ENCODE data around the gene MYRF. TPM values are rescaled to one million over a fixed set of nuclear protein-coding genes. Genes with fewer than 3 reads are reported as not detected.
A peak's percentile ranks its signal among the peaks of the same experiment; 100 is the strongest.

The MYRF gene
- total RNA-seq, 1 experiment from 2014 or later: 91.4 TPM

DNA sequence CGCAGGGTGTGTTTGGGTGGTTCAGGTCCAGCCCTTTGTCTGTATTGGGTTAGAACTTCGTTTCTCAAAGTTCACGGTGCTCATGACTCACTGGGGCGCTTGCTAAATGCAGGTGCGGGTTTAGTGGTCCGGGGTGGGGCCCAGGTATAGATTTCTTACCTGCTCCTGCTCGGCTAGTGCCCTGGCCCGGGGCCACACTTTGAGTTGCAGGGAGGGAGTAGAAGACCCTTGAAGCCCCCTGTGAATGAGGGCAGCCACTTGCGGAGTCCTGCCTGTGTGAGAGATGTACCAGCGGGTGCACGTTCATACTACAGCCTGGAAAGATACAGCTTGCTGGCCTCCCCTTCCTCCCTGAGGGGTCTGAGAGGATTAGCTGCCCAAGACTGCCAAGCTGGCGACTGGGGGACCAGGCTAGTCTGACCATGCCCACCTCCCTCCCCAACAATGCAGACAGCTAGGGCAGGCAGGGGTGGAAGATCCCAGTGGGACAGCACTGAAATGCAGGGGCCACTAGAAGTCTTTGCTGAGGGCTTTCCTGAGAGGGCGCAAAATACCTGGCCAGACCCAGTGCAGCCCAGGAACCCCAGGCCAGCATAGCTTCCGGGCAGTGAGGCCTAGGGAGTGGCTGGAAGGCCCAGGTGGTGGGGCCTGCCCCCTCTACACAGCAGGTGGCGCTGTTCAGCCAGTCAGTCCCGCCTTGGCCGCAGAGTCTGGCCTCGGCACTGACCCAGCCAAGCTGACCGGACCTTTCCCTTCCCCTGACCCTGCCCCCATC is 5.1 kb upstream of the MYRF start:
- peaks cover 16% of the 10 kb centered on the region for H3K36me3 Mint-ChIP-seq (ENCODE audit: insufficient read depth, unreplicated experiment)
- intact Hi-C loops (cut with micrococcal nuclease; ENCODE audit: unreplicated experiment): loop anchor here (2.0 kb wide), 1 partner anchor 29 kb away; no protein-coding TSS in a partner anchor
- no peak overlapping the region for H3K4me3 Mint-ChIP-seq (ENCODE audit: low read depth, unreplicated experiment)
- H3K4me1 Mint-ChIP-seq (ENCODE audit: low read depth, unreplicated experiment): peaks cover 16% of the 10 kb centered on the region
- BruUV-seq (replicated peaks): no TSS peak
- no peak overlapping the region for H3K27ac Mint-ChIP-seq (ENCODE audit: unreplicated experiment)
- TF ChIP-seq, protein P1, sequence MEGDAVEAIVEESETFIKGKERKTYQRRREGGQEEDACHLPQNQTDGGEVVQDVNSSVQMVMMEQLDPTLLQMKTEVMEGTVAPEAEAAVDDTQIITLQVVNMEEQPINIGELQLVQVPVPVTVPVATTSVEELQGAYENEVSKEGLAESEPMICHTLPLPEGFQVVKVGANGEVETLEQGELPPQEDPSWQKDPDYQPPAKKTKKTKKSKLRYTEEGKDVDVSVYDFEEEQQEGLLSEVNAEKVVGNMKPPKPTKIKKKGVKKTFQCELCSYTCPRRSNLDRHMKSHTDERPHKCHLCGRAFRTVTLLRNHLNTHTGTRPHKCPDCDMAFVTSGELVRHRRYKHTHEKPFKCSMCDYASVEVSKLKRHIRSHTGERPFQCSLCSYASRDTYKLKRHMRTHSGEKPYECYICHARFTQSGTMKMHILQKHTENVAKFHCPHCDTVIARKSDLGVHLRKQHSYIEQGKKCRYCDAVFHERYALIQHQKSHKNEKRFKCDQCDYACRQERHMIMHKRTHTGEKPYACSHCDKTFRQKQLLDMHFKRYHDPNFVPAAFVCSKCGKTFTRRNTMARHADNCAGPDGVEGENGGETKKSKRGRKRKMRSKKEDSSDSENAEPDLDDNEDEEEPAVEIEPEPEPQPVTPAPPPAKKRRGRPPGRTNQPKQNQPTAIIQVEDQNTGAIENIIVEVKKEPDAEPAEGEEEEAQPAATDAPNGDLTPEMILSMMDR (IDR thresholded peaks at IDR 0.05; ENCODE audit: unreplicated experiment): peak; percentile 90
- CTCF ChIA-PET: interaction anchor here (0.7 to 2.2 kb wide), 9 partner anchors 10 to 361 kb away, joined by 3 to 45 read pairs (median 4); no protein-coding TSS in a partner anchor
- H3K27me3 Mint-ChIP-seq (ENCODE audit: unreplicated experiment): no peaks in the 10 kb centered on the region
- H3K9me3 Mint-ChIP-seq (ENCODE audit: low read depth, unreplicated experiment): no peaks in the 10 kb centered on the region
- peak; percentile 91 for DNase-seq

DNA sequence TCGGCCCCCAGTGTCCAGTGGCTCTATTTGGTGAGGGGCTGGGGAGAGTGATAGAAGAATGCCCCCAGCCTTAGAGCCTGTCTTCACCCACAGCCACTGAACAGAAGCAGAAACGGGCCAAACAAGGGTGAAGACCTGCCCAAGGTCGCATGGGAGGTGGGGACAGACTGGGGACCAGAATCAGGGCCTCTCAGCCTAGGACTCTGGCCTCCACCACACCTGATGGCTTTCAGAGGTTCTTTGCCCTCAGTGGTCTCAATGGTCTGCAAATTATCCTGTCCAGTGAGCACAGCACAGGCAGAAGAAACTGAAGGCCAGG is 4.5 kb upstream of the MYRF start:
- no peak for DNase-seq
- TF ChIP-seq, protein P1 (IDR thresholded peaks at IDR 0.05; ENCODE audit: unreplicated experiment): no peak
- BruUV-seq (replicated peaks): no TSS peak
- H3K9me3 Mint-ChIP-seq (ENCODE audit: low read depth, unreplicated experiment): no peaks in the 10 kb centered on the region
- intact Hi-C loops (cut with micrococcal nuclease; ENCODE audit: unreplicated experiment): loop anchor here (2.0 kb wide), 1 partner anchor 29 kb away; no protein-coding TSS in a partner anchor
- peaks cover 11% of the 10 kb centered on the region for H3K4me1 Mint-ChIP-seq (ENCODE audit: low read depth, unreplicated experiment)
- CTCF ChIA-PET: interaction anchor here (1.0 to 2.2 kb wide), 8 partner anchors 9 to 360 kb away, joined by 3 to 45 read pairs (median 5); no protein-coding TSS in a partner anchor
- no peaks in the 10 kb centered on the region for H3K27me3 Mint-ChIP-seq (ENCODE audit: unreplicated experiment)
- H3K36me3 Mint-ChIP-seq (ENCODE audit: insufficient read depth, unreplicated experiment): peaks cover 21% of the 10 kb centered on the region
- no peak overlapping the region for H3K27ac Mint-ChIP-seq (ENCODE audit: unreplicated experiment)
- no peak overlapping the region for H3K4me3 Mint-ChIP-seq (ENCODE audit: low read depth, unreplicated experiment)

DNA sequence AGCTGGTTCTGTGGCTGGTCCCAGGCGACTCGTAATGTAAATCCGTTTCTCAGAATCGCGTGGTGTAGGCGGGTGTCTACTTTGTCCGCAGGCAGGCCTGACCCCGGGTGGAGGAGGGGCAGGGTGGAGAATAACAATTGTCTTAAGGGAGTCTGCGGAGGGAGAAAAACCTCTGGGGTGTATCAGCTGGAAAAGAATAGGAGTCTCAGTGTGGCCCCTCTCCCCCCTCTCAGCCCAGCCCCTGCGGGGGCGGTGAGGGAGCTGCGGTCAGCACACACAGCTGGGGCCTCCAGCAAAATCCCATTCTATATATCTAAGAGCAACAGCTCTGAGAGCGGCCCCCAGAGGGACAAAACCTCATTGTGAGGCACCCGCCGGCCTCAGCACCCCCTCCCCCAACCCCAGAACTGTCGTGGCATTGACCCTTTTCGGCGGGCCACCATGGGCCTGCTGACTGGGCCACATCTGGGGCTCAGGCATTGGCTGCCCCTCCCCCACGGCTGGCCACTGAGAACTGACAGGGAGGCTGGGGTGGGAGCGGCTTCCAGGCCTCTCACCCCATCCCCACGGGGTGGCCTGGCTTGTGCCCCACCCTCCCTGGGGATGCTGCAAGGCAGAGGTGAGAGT is 2.7 kb upstream of the MYRF start:
- intact Hi-C loops (cut with micrococcal nuclease; ENCODE audit: unreplicated experiment): no loop called here
- no peak for DNase-seq
- peaks cover 37% of the 10 kb centered on the region for H3K36me3 Mint-ChIP-seq (ENCODE audit: insufficient read depth, unreplicated experiment)
- H3K4me1 Mint-ChIP-seq (ENCODE audit: low read depth, unreplicated experiment): peaks cover 27% of the 10 kb centered on the region
- CTCF ChIA-PET: no interaction called here
- no peak overlapping the region for H3K27ac Mint-ChIP-seq (ENCODE audit: unreplicated experiment)
- no TSS peak for BruUV-seq (replicated peaks)
- H3K27me3 Mint-ChIP-seq (ENCODE audit: unreplicated experiment): no peaks in the 10 kb centered on the region
- no peak overlapping the region for H3K4me3 Mint-ChIP-seq (ENCODE audit: low read depth, unreplicated experiment)
- TF ChIP-seq, protein P1 (IDR thresholded peaks at IDR 0.05; ENCODE audit: unreplicated experiment): no peak
- H3K9me3 Mint-ChIP-seq (ENCODE audit: low read depth, unreplicated experiment): no peaks in the 10 kb centered on the region

DNA sequence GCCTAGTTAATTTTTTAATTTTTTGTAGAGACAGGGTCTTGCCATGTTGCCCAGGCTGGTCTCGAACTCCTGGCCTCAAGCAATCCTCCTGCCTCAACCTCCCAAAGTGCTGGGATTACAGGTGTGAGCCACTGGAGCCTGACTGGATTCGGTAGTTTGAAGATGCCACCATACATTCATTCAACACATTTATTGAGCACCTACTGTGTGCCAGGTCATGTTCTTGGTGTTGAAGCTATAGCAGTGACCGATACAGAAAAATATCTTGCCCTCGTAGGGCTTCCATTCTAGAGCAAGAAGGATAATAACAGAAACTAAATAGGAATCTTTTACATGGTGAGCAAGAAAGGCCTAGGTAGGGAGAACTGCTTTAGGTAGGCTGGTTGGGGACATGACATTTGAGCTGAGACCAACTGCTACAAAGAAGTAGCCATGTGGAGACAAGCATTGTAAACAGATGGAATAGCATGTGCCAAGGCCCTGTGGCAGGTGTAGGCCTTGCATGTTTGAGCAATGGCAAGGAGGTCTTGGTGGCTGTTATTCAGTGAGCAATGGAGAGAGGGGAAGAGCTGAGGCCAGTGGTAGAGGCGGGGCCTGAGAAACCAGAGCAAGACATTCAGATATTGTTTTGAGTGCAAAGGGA is 1.7 kb upstream of the MYRF start:
- Mint-ChIP-seq H3K4me3 (ENCODE audit: low read depth, unreplicated experiment) (peak overlapping the region; percentile 99), H3K27ac (ENCODE audit: unreplicated experiment) (no peak overlapping the region), H3K9me3 (ENCODE audit: low read depth, unreplicated experiment) (no peaks in the 10 kb centered on the region), H3K27me3 (ENCODE audit: unreplicated experiment) (no peaks in the 10 kb centered on the region), H3K4me1 (ENCODE audit: low read depth, unreplicated experiment) (peaks cover 37% of the 10 kb centered on the region), H3K36me3 (ENCODE audit: insufficient read depth, unreplicated experiment) (peaks cover 39% of the 10 kb centered on the region)
- DNase-seq: no peak
- TF ChIP-seq, protein P1 (IDR thresholded peaks at IDR 0.05; ENCODE audit: unreplicated experiment): no peak
- BruUV-seq (replicated peaks): no TSS peak
- CTCF ChIA-PET: interaction anchor here (0.9 kb wide), 1 partner anchor 41 kb away, joined by 3 read pairs; no protein-coding TSS in a partner anchor
- intact Hi-C loops (cut with micrococcal nuclease; ENCODE audit: unreplicated experiment): no loop called here
